Measurements from ENCODE around the gene STARD9.

GRCh38 chr15:42619656-42620371, 44.4 kb downstream of the STARD9 start:
- no peak for TF ChIP-seq FOXM1 (IDR thresholded peaks at IDR 0.05; ENCODE audit: low read depth)
- TF ChIP-seq CTCF (IDR thresholded peaks at IDR 0.05) = no peak
- TF ChIP-seq REST (IDR thresholded peaks at IDR 0.05; ENCODE audit: low read depth, low read length) = no peak
- TF ChIP-seq CHD2 (IDR thresholded peaks at IDR 0.05; ENCODE audit: low read length, partially characterized antibody) = no peak
- TF ChIP-seq YY1 (IDR thresholded peaks at IDR 0.05; ENCODE audit: low read depth) = no peak
- no peak for TF ChIP-seq RFX5 (IDR thresholded peaks at IDR 0.05; ENCODE audit: low read length)
